Loucy (cell line): ENCODE measurements around the gene RASGRP1.

Experiments
- H2AFZ ChIP-seq: fragments of 200-600 bp; sonication (generic); 2 replicates; pipeline ENCODE4 v1.6.0; 2016; ENCODE audit warnings: antibody characterized with exemption, mild to moderate bottlenecking, low read length, moderate library complexity
- H3F3A ChIP-seq: fragments of 200-600 bp; 2 replicates; pipeline ENCODE4 v1.6.0; 2016; ENCODE audit warnings: antibody characterized with exemption, low read depth, mild to moderate bottlenecking
- H3K27me3 ChIP-seq: fragments of 200-600 bp; sonication (generic); 2 replicates; pipeline ENCODE4 v1.6.1; 2014; ENCODE audit warnings: low read length, mild to moderate bottlenecking; ENCODE audit not compliant: insufficient read depth, poor library complexity, severe bottlenecking
- H3K36me3 ChIP-seq: fragments of 200-600 bp; sonication (generic); 2 replicates; pipeline ENCODE4 v1.6.1; 2016; ENCODE audit warnings: low read length; ENCODE audit not compliant: insufficient read depth
- H3K4me1 ChIP-seq: fragments of 200-600 bp; sonication (generic); 2 replicates; pipeline ENCODE4 v1.5.1; 2014; ENCODE audit warnings: low read length, mild to moderate bottlenecking; ENCODE audit not compliant: insufficient read depth, poor library complexity, severe bottlenecking
- H3K4me2 ChIP-seq: fragments of 200-600 bp; sonication (generic); 2 replicates; pipeline ENCODE4 v1.6.0; 2014; ENCODE audit warnings: antibody characterized with exemption, low read length, low read depth, mild to moderate bottlenecking; ENCODE audit not compliant: poor library complexity, severe bottlenecking
- H3K4me3 ChIP-seq: fragments of 200-600 bp; sonication (generic); 2 replicates; pipeline ENCODE4 v1.5.1; 2014; ENCODE audit warnings: low read length, mild to moderate bottlenecking, mixed read lengths; ENCODE audit not compliant: poor library complexity, severe bottlenecking
- H3K79me2 ChIP-seq: fragments of 200-600 bp; sonication (generic); 2 replicates; pipeline ENCODE4 v1.6.1; 2014; ENCODE audit warnings: low read length; ENCODE audit not compliant: insufficient read depth
- H3K9ac ChIP-seq: fragments of 200-600 bp; sonication (generic); 2 replicates; pipeline ENCODE4 v1.6.0; 2014; ENCODE audit warnings: mild to moderate bottlenecking, low read depth, low read length, moderate library complexity; ENCODE audit not compliant: poor library complexity, severe bottlenecking
- H3K9me2 ChIP-seq: fragments of 200-600 bp; sonication (generic); replicated peaks from 2 replicates; pipeline ENCODE4 v1.6.1; 2016; ENCODE audit warnings: low read depth, low read length, mixed read lengths
- H3K9me3 ChIP-seq: fragments of 200-600 bp; sonication (generic); 2 replicates; pipeline ENCODE4 v1.6.1; 2014; ENCODE audit warnings: mild to moderate bottlenecking, antibody characterized with exemption, low read length, low read depth; ENCODE audit not compliant: insufficient read depth
- H4K20me1 ChIP-seq: fragments of 200-600 bp; sonication (generic); 2 replicates; pipeline ENCODE4 v1.6.0; 2014; ENCODE audit warnings: antibody characterized with exemption, low read length, mild to moderate bottlenecking; ENCODE audit not compliant: insufficient read depth, poor library complexity, severe bottlenecking
- EZH2phosphoT487 ChIP-seq: fragments of 200-600 bp; IDR thresholded peaks from 2 replicates; pipeline ENCODE4 v1.6.1; 2018; ENCODE audit warnings: antibody characterized with exemption, mild to moderate bottlenecking, moderate library complexity, borderline replicate concordance
- TF ChIP-seq, protein P1 (sequence below): fragments of 200-600 bp; sonication (generic); conservative IDR thresholded peaks from 2 replicates; pipeline ENCODE4 v1.5.1; 2014; ENCODE audit warnings: mild to moderate bottlenecking, antibody characterized with exemption, low read length

RASGRP1 gene

DNA sequence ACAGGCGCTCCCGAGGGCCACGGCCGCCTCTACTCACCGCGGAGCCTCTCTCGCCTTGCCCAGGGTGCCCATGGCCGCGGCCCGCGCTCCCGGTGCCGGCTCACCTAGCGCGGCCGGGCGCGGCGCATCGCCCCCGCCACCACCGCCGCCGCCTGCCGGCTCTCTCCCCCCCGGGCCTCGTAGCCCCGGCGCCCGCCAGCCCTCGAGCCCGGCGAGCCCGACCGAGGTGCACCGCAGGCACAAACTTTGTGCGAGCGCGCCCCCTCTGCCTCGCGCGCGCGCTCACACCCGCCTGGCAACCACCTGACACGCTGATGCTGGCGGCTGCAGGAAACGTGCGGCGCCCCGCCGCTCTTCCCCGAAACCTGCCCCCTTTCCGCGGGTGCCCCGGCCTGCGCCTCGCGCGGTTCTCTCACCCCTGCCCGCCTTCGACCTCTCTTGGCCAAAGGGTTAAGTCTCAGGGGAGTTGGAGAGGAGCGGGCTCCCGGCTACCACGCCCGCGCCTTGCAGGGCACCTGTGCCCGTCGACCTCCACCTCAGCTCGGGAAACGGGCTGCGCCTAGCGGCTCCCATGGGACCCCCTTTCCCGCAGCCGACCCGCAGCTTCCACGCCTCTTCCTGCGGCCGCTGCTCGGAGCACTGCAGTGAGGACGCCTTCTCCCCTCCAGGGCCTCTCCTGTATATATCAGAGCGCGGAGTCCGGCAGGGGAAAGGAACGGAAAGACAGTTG is at the start of gene RASGRP1:
Gene RASGRP1, minus strand, starts transcription at position 258 of the 730 bp plus-strand sequence. Its CDS starts 186 bp downstream, at position 72.
- Histone ChIP-seq H4K20me1 (peaks cover 12% of the 10 kb centered on the region), H3K36me3 (no peaks in the 10 kb centered on the region), H3K9me3 (no peaks in the 10 kb centered on the region), H3K9me2 (no peaks in the 10 kb centered on the region), H3K79me2 (peaks cover 42% of the 10 kb centered on the region), H3K4me2 (peak within 1 kb of the TSS; percentile 90), H3K27me3 (no peaks in the 10 kb centered on the region), H3K4me3 (peak within 1 kb of the TSS; percentile 74), H2AFZ (peak within 1 kb of the TSS; percentile 80), H3F3A (peaks cover 5% of the 10 kb centered on the region; the same call in 1 of the 2 replicates), H3K9ac (peak within 1 kb of the TSS; percentile 70), H3K4me1 (peaks cover 64% of the 10 kb centered on the region)
- TF ChIP-seq EZH2phosphoT487 = no peak
- TF ChIP-seq, protein P1, sequence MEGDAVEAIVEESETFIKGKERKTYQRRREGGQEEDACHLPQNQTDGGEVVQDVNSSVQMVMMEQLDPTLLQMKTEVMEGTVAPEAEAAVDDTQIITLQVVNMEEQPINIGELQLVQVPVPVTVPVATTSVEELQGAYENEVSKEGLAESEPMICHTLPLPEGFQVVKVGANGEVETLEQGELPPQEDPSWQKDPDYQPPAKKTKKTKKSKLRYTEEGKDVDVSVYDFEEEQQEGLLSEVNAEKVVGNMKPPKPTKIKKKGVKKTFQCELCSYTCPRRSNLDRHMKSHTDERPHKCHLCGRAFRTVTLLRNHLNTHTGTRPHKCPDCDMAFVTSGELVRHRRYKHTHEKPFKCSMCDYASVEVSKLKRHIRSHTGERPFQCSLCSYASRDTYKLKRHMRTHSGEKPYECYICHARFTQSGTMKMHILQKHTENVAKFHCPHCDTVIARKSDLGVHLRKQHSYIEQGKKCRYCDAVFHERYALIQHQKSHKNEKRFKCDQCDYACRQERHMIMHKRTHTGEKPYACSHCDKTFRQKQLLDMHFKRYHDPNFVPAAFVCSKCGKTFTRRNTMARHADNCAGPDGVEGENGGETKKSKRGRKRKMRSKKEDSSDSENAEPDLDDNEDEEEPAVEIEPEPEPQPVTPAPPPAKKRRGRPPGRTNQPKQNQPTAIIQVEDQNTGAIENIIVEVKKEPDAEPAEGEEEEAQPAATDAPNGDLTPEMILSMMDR = 0 out of 2 replicates have a peak, but pooled peaks have one; percentile 12

DNA sequence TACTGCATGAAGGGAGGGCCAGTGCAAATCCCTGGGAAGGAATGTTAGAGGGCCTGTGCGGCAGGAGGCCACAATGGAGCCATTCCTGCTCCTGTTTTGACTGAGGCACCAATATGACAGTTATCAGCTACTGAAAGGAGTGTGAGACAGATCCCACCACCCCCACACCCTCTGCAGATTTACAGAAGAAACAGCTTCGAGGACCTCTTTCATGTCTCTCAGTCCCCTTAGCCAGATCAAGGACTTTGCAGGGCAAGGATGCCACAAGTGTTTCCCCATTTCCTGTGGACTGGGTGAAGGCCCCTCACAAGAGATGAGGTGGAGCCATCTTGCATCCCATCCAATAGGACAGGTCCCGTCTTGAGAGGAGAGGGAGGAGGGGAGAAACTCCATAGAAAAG is 48.5 kb upstream of the RASGRP1 start:
- Histone ChIP-seq H3K9me3 (no peaks in the 10 kb centered on the region), H4K20me1 (no peaks in the 10 kb centered on the region), H3K36me3 (no peaks in the 10 kb centered on the region), H3K4me2 (peak overlapping the region; percentile 29), H3K9ac (peak overlapping the region; percentile 5), H3K4me1 (peaks cover 44% of the 10 kb centered on the region), H3F3A (no peaks in the 10 kb centered on the region; the same call in 1 of the 2 replicates), H3K4me3 (no peak overlapping the region), H3K27me3 (no peaks in the 10 kb centered on the region), H2AFZ (no peak overlapping the region), H3K9me2 (no peaks in the 10 kb centered on the region), H3K79me2 (no peaks in the 10 kb centered on the region)
- TF ChIP-seq, protein P1 = no peak
- no peak for TF ChIP-seq EZH2phosphoT487

DNA sequence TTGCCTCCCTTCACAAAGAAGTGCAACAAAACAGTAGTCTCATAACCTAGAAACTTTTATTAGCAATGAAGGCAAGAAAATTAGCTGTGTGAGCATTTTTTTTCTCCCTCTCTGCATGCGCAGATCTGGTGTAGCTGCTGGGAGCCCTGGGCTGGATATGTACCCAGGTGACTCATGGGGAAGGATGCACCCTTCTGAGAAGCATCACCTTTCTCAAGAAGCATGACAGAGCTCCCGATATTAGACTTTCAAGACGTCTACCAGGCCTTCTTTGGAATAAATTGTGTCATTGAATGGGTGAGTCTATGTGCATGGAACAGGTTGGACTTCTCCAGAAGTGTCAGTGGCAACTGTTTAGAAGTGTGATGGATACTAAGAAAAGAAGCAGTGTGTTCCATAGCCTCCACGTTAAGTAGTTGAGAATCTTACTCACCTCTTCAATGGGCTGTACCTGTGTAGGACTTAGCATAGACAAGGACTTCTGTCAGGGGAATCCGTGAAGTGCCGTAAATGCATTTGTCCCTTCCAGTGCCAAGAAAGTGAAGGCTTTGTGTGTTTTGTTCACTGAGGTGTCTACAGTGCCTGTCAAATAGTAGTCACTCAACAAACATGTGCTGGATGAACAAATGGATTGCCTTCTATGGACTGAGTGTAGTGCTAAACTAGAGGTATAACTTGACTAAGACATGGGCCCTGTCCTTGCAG is 47.7 kb upstream of the RASGRP1 start:
- Histone ChIP-seq H3K4me1 (peaks cover 44% of the 10 kb centered on the region), H3K4me2 (peak overlapping the region; percentile 29), H3K27me3 (no peaks in the 10 kb centered on the region), H4K20me1 (no peaks in the 10 kb centered on the region), H3K9ac (peak overlapping the region; percentile 53), H3F3A (no peaks in the 10 kb centered on the region; the same call in 1 of the 2 replicates), H3K79me2 (no peaks in the 10 kb centered on the region), H2AFZ (no peak overlapping the region), H3K36me3 (no peaks in the 10 kb centered on the region), H3K9me3 (no peaks in the 10 kb centered on the region), H3K4me3 (no peak overlapping the region), H3K9me2 (no peaks in the 10 kb centered on the region)
- TF ChIP-seq EZH2phosphoT487 = no peak
- TF ChIP-seq, protein P1 = no peak
